ENCODE results near the gene RNF144A.

- TF ChIP-seq CTCF (conservative IDR thresholded peaks at IDR 0.05 in 1 of 2, IDR thresholded peaks at IDR 0.05 in 1 of 2; ENCODE audit: extremely low read depth in 1 of 2, insufficient read depth in 1 of 2, low read depth in 1 of 2, low read length in 2 of 2) (no peak), EZH2 (IDR thresholded peaks at IDR 0.05; ENCODE audit: borderline replicate concordance, low read length) (no peak)
Observed at GRCh38 chr2:6928452-6928851, 11.2 kb downstream of the RNF144A start.

Measured in mammary epithelial cell (primary cell).